Fibroblast of upper back skin (primary cell): ENCODE measurements around the gene TRERF1.

ENCODE experiments used
- DNase-seq: peaks from one replicate; pipeline ENCODE4 v3.0.0-alpha.2; 2013

Gene TRERF1

GRCh38 chr6:42176981-42177380 is 274.7 kb downstream of the TRERF1 start:
- DNase-seq, result no peak

- no peak for DNase-seq
Observed at GRCh38 chr6:42175860-42176259, 275.9 kb downstream of the TRERF1 start.
